ENCODE data around the gene SGPP1. TPM values are rescaled to one million over a fixed set of nuclear protein-coding genes. Genes with fewer than 3 reads are reported as not detected.
A peak's percentile ranks its signal among the peaks of the same experiment; 100 is the strongest.
"Not testable (repeated sequence)": the region's sequence is repeated elsewhere in the genome, so short reads cannot be mapped to it uniquely, and the experiment has no call there.

Gene SGPP1
- polyA plus RNA-seq, 3 donors, result 3.3 to 13.3 (median 7.6) TPM

DNA sequence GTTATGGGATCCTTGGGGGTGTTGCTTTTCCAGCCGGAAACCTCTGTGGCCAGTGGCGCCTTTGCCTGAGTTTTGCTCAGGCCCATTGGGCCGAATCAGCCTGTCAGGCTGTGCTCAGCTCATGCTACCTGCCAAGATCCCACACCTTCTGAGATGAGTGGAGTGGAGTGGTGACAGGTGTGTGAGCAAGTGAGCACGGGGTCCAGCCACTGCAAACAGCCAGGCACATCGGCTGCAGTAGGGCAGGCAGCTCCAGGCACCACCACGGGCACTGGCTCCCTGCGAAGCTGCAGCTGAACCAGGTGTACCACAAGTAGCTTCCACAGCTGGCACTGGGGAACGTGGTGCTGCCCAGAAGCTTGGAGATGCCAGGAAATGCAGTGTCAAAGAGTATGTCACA is 65.1 kb downstream of the SGPP1 start:
- H3K27ac Mint-ChIP-seq, result peak overlapping the region in 1 of 7 donors; percentile 32
- TF ChIP-seq, protein P1, sequence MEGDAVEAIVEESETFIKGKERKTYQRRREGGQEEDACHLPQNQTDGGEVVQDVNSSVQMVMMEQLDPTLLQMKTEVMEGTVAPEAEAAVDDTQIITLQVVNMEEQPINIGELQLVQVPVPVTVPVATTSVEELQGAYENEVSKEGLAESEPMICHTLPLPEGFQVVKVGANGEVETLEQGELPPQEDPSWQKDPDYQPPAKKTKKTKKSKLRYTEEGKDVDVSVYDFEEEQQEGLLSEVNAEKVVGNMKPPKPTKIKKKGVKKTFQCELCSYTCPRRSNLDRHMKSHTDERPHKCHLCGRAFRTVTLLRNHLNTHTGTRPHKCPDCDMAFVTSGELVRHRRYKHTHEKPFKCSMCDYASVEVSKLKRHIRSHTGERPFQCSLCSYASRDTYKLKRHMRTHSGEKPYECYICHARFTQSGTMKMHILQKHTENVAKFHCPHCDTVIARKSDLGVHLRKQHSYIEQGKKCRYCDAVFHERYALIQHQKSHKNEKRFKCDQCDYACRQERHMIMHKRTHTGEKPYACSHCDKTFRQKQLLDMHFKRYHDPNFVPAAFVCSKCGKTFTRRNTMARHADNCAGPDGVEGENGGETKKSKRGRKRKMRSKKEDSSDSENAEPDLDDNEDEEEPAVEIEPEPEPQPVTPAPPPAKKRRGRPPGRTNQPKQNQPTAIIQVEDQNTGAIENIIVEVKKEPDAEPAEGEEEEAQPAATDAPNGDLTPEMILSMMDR (IDR thresholded peaks at IDR 0.05), result no peak
- H3K27me3 Mint-ChIP-seq (ENCODE audit: low read depth in 3 of 3), result peaks cover 1 to 3% (median 2%) of the 10 kb centered on the region in 3 donors

DNA sequence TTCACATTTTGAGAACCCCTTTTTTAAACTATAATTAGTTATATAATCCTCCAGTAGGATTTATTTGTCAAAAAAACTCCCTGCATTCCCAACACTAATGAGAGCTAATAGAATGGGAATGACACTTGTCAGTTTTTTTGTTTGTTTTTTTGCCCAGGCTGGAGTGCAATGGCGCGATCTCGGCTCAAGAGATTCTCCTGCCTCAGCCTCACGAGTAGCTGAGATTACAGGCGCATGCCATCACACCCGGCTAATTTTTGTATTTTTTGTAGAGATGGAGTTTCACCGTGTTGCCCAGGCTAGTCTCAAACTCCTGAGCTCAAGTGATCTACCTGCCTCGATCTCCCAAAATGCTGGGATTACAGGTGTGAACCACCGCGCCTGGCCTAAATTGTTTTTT is 66.0 kb downstream of the SGPP1 start:
- H3K36me3 Mint-ChIP-seq; H3K27ac ChIP-seq (ENCODE audit: low read depth in 1 of 2, low read length in 2 of 2); H3K9me3 ChIP-seq (replicated peaks in 1 of 2; ENCODE audit: control insufficient read depth in 1 of 2, insufficient read depth in 1 of 2, low read length in 2 of 2); H3K36me3 ChIP-seq (replicated peaks in 1 of 2; ENCODE audit: control insufficient read depth in 1 of 2, insufficient read depth in 2 of 2, low read length in 2 of 2); H3K4me3 Mint-ChIP-seq; H3K27ac Mint-ChIP-seq; H3K9ac ChIP-seq (ENCODE audit: insufficient read depth, low read length, poor library complexity, severe bottlenecking); DNase-seq; H3K27me3 Mint-ChIP-seq (ENCODE audit: low read depth in 3 of 3); H2AFZ ChIP-seq (ENCODE audit: insufficient read depth, low read depth, low read length, poor library complexity, severe bottlenecking); intact Hi-C loops (cut with micrococcal nuclease); H3K4me2 ChIP-seq (replicated peaks; ENCODE audit: extremely low read depth, low read length, poor library complexity, severe bottlenecking); H3K4me3 ChIP-seq (replicated peaks in 1 of 3; ENCODE audit: low read depth in 2 of 3, low read length in 3 of 3); H3K9me3 Mint-ChIP-seq; H3K27me3 ChIP-seq (ENCODE audit: control insufficient read depth in 2 of 2, insufficient read depth in 2 of 2, low read length in 2 of 2); H4K20me1 ChIP-seq (ENCODE audit: insufficient read depth, low read length); H3K4me1 ChIP-seq (ENCODE audit: control insufficient read depth in 1 of 2, insufficient read depth in 2 of 2, low read length in 2 of 2); H3K79me2 ChIP-seq (ENCODE audit: insufficient read depth, low read length); H3K4me1 Mint-ChIP-seq: not testable (repeated sequence)
- WGBS (ENCODE audit: insufficient coverage), result 97% methylated on average over 4 of the region's 10 CpGs

More for the DNA sequence above, 65.1 kb downstream of the SGPP1 start:
- Histone ChIP-seq H3K9me3 (replicated peaks in 1 of 2; ENCODE audit: control insufficient read depth in 1 of 2, insufficient read depth in 1 of 2, low read length in 2 of 2) (no peaks in the 10 kb centered on the region), H3K4me2 (replicated peaks; ENCODE audit: extremely low read depth, low read length, poor library complexity, severe bottlenecking) (no peak overlapping the region), H3K27me3 (ENCODE audit: control insufficient read depth in 2 of 2, insufficient read depth in 2 of 2, low read length in 2 of 2) (no peaks in the 10 kb centered on the region), H3K4me3 (replicated peaks in 1 of 3; ENCODE audit: low read depth in 2 of 3, low read length in 3 of 3) (no peak overlapping the region), H3K79me2 (ENCODE audit: insufficient read depth, low read length) (no peaks in the 10 kb centered on the region), H2AFZ (ENCODE audit: insufficient read depth, low read depth, low read length, poor library complexity, severe bottlenecking) (no peak overlapping the region), H4K20me1 (ENCODE audit: insufficient read depth, low read length) (no peaks in the 10 kb centered on the region), H3K36me3 (replicated peaks in 1 of 2; ENCODE audit: control insufficient read depth in 1 of 2, insufficient read depth in 2 of 2, low read length in 2 of 2) (no peaks in the 10 kb centered on the region), H3K27ac (ENCODE audit: low read depth in 1 of 2, low read length in 2 of 2) (no peak overlapping the region), H3K4me1 (ENCODE audit: control insufficient read depth in 1 of 2, insufficient read depth in 2 of 2, low read length in 2 of 2) (no peaks in the 10 kb centered on the region), H3K9ac (ENCODE audit: insufficient read depth, low read length, poor library complexity, severe bottlenecking) (no peak overlapping the region)
- peaks cover 0 to 3% of the 10 kb centered on the region in 2 donors for H3K36me3 Mint-ChIP-seq
- H3K9me3 Mint-ChIP-seq, result peaks cover 0 to 4% (median 2%) of the 10 kb centered on the region in 7 donors
- no peak for DNase-seq
- H3K4me1 Mint-ChIP-seq, result peaks cover 2% of the 10 kb centered on the region
- H3K4me3 Mint-ChIP-seq, result no peak overlapping the region
- WGBS (ENCODE audit: insufficient coverage), result 94% methylated on average over 5 of the region's 8 CpGs
- intact Hi-C loops (cut with micrococcal nuclease), result no loop called here

Data from CD14-positive monocyte (primary cell).